Keratinocyte (primary cell): ENCODE results near the gene TPBGL. TPM values are rescaled to one million over a fixed set of nuclear protein-coding genes. Genes with fewer than 3 reads are reported as not detected.

Experiments used
- DNase-seq: peaks from one replicate; pipeline ENCODE4 v3.0.0-alpha.2; 2011; ENCODE audit warnings: low read depth, missing footprints, low spot score
- FAIRE-seq: peaks from 2 replicates; lab custom pipeline; 2011; peaks lifted over from hg19 to GRCh38; lab: Jason Lieb, UNC
- H2AFZ ChIP-seq: 2 replicates; pipeline ENCODE4 v1.6.0; 2012; ENCODE audit warnings: low read length, control low read depth, inconsistent platforms; ENCODE audit not compliant: control insufficient read depth
- H3K27ac ChIP-seq: 2 replicates; pipeline ENCODE4 v1.5.1; 2011; ENCODE audit warnings: low read length; ENCODE audit not compliant: control insufficient read depth, insufficient read depth
- H3K27me3 ChIP-seq: 3 replicates; pipeline ENCODE4 v1.6.0; 2011; ENCODE audit warnings: low read length; ENCODE audit not compliant: control insufficient read depth, insufficient read depth; ENCODE audit errors: extremely low read depth
- H3K36me3 ChIP-seq, 2 experiments: 2 replicates in 1 of 2; 3 replicates in 1 of 2; pipeline ENCODE4 v1.5.1; 2011; ENCODE audit warnings: low read length in 2 of 2, mild to moderate bottlenecking in 1 of 2; ENCODE audit not compliant: control insufficient read depth in 2 of 2, insufficient read depth in 2 of 2; ENCODE audit errors: extremely low read depth in 1 of 2
- H3K4me1 ChIP-seq: 3 replicates; pipeline ENCODE4 v1.5.1; 2011; ENCODE audit warnings: low read length; ENCODE audit not compliant: control insufficient read depth, insufficient read depth; ENCODE audit errors: extremely low read depth
- H3K4me2 ChIP-seq: 3 replicates; pipeline ENCODE4 v1.6.0; 2011; ENCODE audit warnings: low read depth, low read length; ENCODE audit not compliant: control insufficient read depth, insufficient read depth; ENCODE audit errors: extremely low read depth
- H3K4me3 ChIP-seq, 3 experiments: fragments of 200-600 bp in 1 of 3; sonication (generic) in 1 of 3; 2 replicates in 2 of 3; 3 replicates in 1 of 3; pipeline ENCODE4 v1.5.1; 2011 to 2016; ENCODE audit warnings: low read length in 3 of 3, mild to moderate bottlenecking in 3 of 3, control low read depth in 2 of 3, inconsistent platforms in 1 of 3, low read depth in 1 of 3, mixed read lengths in 1 of 3, mixed run types in 1 of 3, moderate library complexity in 1 of 3; ENCODE audit not compliant: control insufficient read depth in 2 of 3, insufficient read depth in 2 of 3; ENCODE audit errors: extremely low read depth in 1 of 3
- H3K79me2 ChIP-seq: 2 replicates; pipeline ENCODE4 v1.6.0; 2012; ENCODE audit warnings: low read length; ENCODE audit not compliant: control insufficient read depth, insufficient read depth
- H3K9ac ChIP-seq: 3 replicates; pipeline ENCODE4 v1.6.0; 2011; ENCODE audit warnings: low read length; ENCODE audit not compliant: control insufficient read depth, insufficient read depth; ENCODE audit errors: extremely low read depth
- H3K9me1 ChIP-seq: 3 replicates; pipeline ENCODE4 v1.6.0; 2011; ENCODE audit warnings: low read length; ENCODE audit not compliant: control insufficient read depth, insufficient read depth; ENCODE audit errors: extremely low read depth
- H3K9me3 ChIP-seq: 2 replicates; pipeline ENCODE4 v1.5.1; 2012; ENCODE audit warnings: low read depth, low read length; ENCODE audit not compliant: control insufficient read depth
- H4K20me1 ChIP-seq: 3 replicates; pipeline ENCODE4 v1.6.0; 2011; ENCODE audit warnings: low read length; ENCODE audit not compliant: control insufficient read depth, insufficient read depth; ENCODE audit errors: extremely low read depth
- CTCF ChIP-seq, 3 experiments: IDR thresholded peaks in 1 of 3; conservative IDR thresholded peaks in 1 of 3; optimal IDR thresholded peaks in 1 of 3; 2 replicates in 2 of 3; 3 replicates in 1 of 3; pipeline versions ENCODE3 to v1.5.1; 2011; ENCODE audit warnings: low read length in 3 of 3, mild to moderate bottlenecking in 3 of 3, moderate library complexity in 2 of 3, control low read depth in 1 of 3, inconsistent platforms in 1 of 3; ENCODE audit not compliant: insufficient read depth in 2 of 3; ENCODE audit errors: extremely low read depth in 1 of 3
- EZH2 ChIP-seq: IDR thresholded peaks from one replicate; pipeline ENCODE4 v1.6.1; 2012; ENCODE audit warnings: inconsistent platforms, mild to moderate bottlenecking, low read length, moderate library complexity
- dilution Hi-C: fragments of 300-500 bp; cut with MboI; formaldehyde crosslinking; loops from one replicate; pipeline ENCODE4 v1.7.0; 2020; ENCODE audit warnings: low sequenced_read_pairs; ENCODE audit not compliant: extremely low pct_ligation_motif_present
- polyA plus RNA-seq, 5 experiments: library from polyadenylated mRNA; depleted of rRNA in 3 of 5; stranded (reverse) in 3 of 5; stranded (forward) in 1 of 5; unstranded in 1 of 5; fragments of >200 nt; gene quantifications; 1 replicate in 1 of 5; 2 replicates in 3 of 5; 3 replicates in 1 of 5; pipeline versions ENCODE4 v1.2.1 to v1.2.3, GENCODE V29; 2011 to 2012; ENCODE audit warnings: missing spikeins in 2 of 5, low read depth in 1 of 5, low replicate concordance in 1 of 5

TPBGL gene
- polyA plus RNA-seq, 1 donor (not counting 4 experiments of a cell fraction or from before 2014, with no cell fraction given): not detected

GRCh38 chr11:75281469-75282095 is 41.0 kb downstream of the TPBGL start:
- DNase-seq: no peak
- no peaks in the 10 kb centered on the region for H3K79me2 ChIP-seq
- no peak overlapping the region for H3K27ac ChIP-seq
- no peak for FAIRE-seq
- H3K27me3 ChIP-seq: no peaks in the 10 kb centered on the region
- H4K20me1 ChIP-seq: no peaks in the 10 kb centered on the region
- no peaks in the 10 kb centered on the region for H3K9me1 ChIP-seq
- dilution Hi-C loops: no loop called here
- no peaks in the 10 kb centered on the region for H3K9me3 ChIP-seq
- H3K4me3 ChIP-seq: no peak overlapping the region
- no peak overlapping the region for H3K9ac ChIP-seq
- TF ChIP-seq CTCF (optimal IDR thresholded peaks at IDR 0.05 in 1 of 3, IDR thresholded peaks at IDR 0.05 in 1 of 3, conservative IDR thresholded peaks at IDR 0.05 in 1 of 3; ENCODE audit: extremely low read depth in 1 of 3, insufficient read depth in 2 of 3, low read length in 3 of 3) (no peak), EZH2 (no peak)
- no peak overlapping the region for H2AFZ ChIP-seq
- no peak overlapping the region for H3K4me2 ChIP-seq
- H3K36me3 ChIP-seq: no peaks in the 10 kb centered on the region
- no peaks in the 10 kb centered on the region for H3K4me1 ChIP-seq

GRCh38 chr11:75283391-75283931 is 42.9 kb downstream of the TPBGL start:
- Histone ChIP-seq H3K27ac (no peak overlapping the region), H3K36me3 (no peaks in the 10 kb centered on the region), H3K79me2 (no peaks in the 10 kb centered on the region), H3K4me2 (no peak overlapping the region), H2AFZ (no peak overlapping the region), H3K27me3 (no peaks in the 10 kb centered on the region), H3K4me3 (no peak overlapping the region), H3K4me1 (no peaks in the 10 kb centered on the region), H3K9me1 (no peaks in the 10 kb centered on the region), H4K20me1 (no peaks in the 10 kb centered on the region), H3K9ac (no peak overlapping the region), H3K9me3 (no peaks in the 10 kb centered on the region)
- dilution Hi-C loops: no loop called here
- no peak for FAIRE-seq
- no peak for DNase-seq
- TF ChIP-seq EZH2: no peak
- no peak for TF ChIP-seq CTCF (optimal IDR thresholded peaks at IDR 0.05 in 1 of 3, IDR thresholded peaks at IDR 0.05 in 1 of 3, conservative IDR thresholded peaks at IDR 0.05 in 1 of 3; ENCODE audit: extremely low read depth in 1 of 3, insufficient read depth in 2 of 3, low read length in 3 of 3)
